Heart left ventricle (tissue), 16 donors: Measurements from ENCODE around the gene ATAD3B. TPM values are rescaled to one million over a fixed set of nuclear protein-coding genes. Genes with fewer than 3 reads are reported as not detected.

Source experiments
- ATAC-seq, 4 donors: fragments of 200-7000 bp; cut with Tn5 transposase; one replicate each; pipeline ENCODE4 v1.9.1; 2020 to 2022; ENCODE audit warnings: moderate library complexity in 4 of 4, mild to moderate bottlenecking in 3 of 4, moderate number of reproducible peaks in 1 of 4
- DNase-seq, 5 donors: peaks; one replicate each; pipeline ENCODE4 v3.0.0-alpha.2; 2020
- H3K27ac ChIP-seq, 12 donors: fragments of 200-600 bp; sonication (generic) in 4 of 12; one replicate each; pipeline versions ENCODE4 v1.5.0 to v1.8.0; 2016 to 2022; ENCODE audit warnings: mild to moderate bottlenecking in 2 of 12
- H3K27me3 ChIP-seq, 9 donors: fragments of 200-600 bp; sonication (generic) in 2 of 9; one replicate each; pipeline versions ENCODE4 v1.5.1 to v1.8.0; 2016 to 2022; ENCODE audit warnings: mild to moderate bottlenecking in 3 of 9
- H3K36me3 ChIP-seq, 9 donors: fragments of 200-600 bp; sonication (generic) in 2 of 9; one replicate each; pipeline versions ENCODE4 v1.5.0 to v1.8.0; 2018 to 2022; ENCODE audit warnings: mild to moderate bottlenecking in 2 of 9
- H3K4me1 ChIP-seq, 12 donors: fragments of 200-600 bp; sonication (generic) in 4 of 12; one replicate each; pipeline versions ENCODE4 v1.5.0 to v1.8.0; 2016 to 2022; ENCODE audit warnings: mild to moderate bottlenecking in 3 of 12
- H3K4me3 ChIP-seq, 12 donors: fragments of 200-600 bp; sonication (generic) in 4 of 12; one replicate each; pipeline versions ENCODE4 v1.5.0 to v1.8.0; 2017 to 2022; ENCODE audit warnings: mild to moderate bottlenecking in 9 of 12, moderate library complexity in 4 of 12
- H3K9me3 ChIP-seq, 12 donors: fragments of 200-600 bp; sonication (generic) in 4 of 12; one replicate each; pipeline versions ENCODE4 v1.5.0 to v1.8.0; 2016 to 2022; ENCODE audit warnings: mild to moderate bottlenecking in 1 of 12
- POLR2A ChIP-seq, 2 donors: fragments of 450-650 bp; IDR thresholded peaks; one replicate each; pipeline ENCODE4 v1.6.1; 2017; ENCODE audit warnings: antibody characterized with exemption in 2 of 2, mild to moderate bottlenecking in 2 of 2, moderate library complexity in 2 of 2
- WGBS, 4 donors: extraction: QIAGEN DNeasy Blood & Tissue Kit in 2 of 4; methylation state at CpG; one replicate each; pipeline versions ENCODE4 v1.1.5 to v1.1.7; 2013 to 2018; 5-methylcytosine and 5-hydroxymethylcytosine counted together
- intact Hi-C, 10 donors: fragments of 100-400 bp; cut with DNase I; formaldehyde crosslinking; loops; one replicate each; pipeline versions ENCODE4 v1.11.1 to v1.14.2; 2022
- polyA plus RNA-seq, 2 donors: library from polyadenylated mRNA; stranded (reverse); fragments of 200-250 nt; gene quantifications; one replicate each; pipeline ENCODE4 v1.2.3, GENCODE V29; 2013
- total RNA-seq, 9 donors: library from RNA; depleted of rRNA in 2 of 9; stranded (reverse); fragments of >200 nt in 2 of 9; fragmentation: NEBNext Ultra II Directional in 3 of 9; extraction: Animal tissue kit (Norgen Biotek cat#: 25700) in 3 of 9; gene quantifications; one replicate each; pipeline versions ENCODE4 v1.1.0 to v1.2.4, GENCODE V29; 2016 to 2023
- TF ChIP-seq, protein P1 (sequence below), 12 donors: fragments of 200-600 bp; sonication (generic) in 4 of 12; IDR thresholded peaks; one replicate each; pipeline versions ENCODE4 v1.5.0 to v1.8.0; 2018 to 2022; ENCODE audit warnings: antibody characterized with exemption in 12 of 12, mild to moderate bottlenecking in 5 of 12
- donor health status: ischemic (EF 13 %, LVEDD 7.1; RV severe dilation, severe dysfunction).
- donor health status: healthy with polysubstance abuse.
- donor health status: DM: no; HTN: yes; CAD: no.
- donor health status: DM: no; HTN: no; CAD: no.
- donor health status: ischemic (EF 25% LVEDD 6.9; RV normal size, moderate dysfunction).
- donor health status: ischemic (EF 25% LVEDD 5.7; RV mildly dilated, moderate dysfunction).
- donor health status: healthy.
- donor health status: DM: yes; HTN: yes; CAD: no.
- donor health status: ischemic (EF 35%, LVEDD 5.7; RV mildly dilated, moderate dysfunction).
- donor health status: nonischemic (EF 11% LVEDD 7.7; RV severe dilation, severe dysfunction).
- donor health status: DM: yes; HTN: yes; CAD: no.
- donor health status: PGD.
- donor health status: ischemic (EF 29% LVEDD 5.4; RV normal size, mild dysfunction).
- donor health status: nonischemic (EF 23%, LVEDD 6.1; RV moderate dilation, normal function).

The ATAD3B gene
- total and polyA plus RNA-seq, 11 donors: 2.2 to 15.6 (median 7.0) TPM

DNA sequence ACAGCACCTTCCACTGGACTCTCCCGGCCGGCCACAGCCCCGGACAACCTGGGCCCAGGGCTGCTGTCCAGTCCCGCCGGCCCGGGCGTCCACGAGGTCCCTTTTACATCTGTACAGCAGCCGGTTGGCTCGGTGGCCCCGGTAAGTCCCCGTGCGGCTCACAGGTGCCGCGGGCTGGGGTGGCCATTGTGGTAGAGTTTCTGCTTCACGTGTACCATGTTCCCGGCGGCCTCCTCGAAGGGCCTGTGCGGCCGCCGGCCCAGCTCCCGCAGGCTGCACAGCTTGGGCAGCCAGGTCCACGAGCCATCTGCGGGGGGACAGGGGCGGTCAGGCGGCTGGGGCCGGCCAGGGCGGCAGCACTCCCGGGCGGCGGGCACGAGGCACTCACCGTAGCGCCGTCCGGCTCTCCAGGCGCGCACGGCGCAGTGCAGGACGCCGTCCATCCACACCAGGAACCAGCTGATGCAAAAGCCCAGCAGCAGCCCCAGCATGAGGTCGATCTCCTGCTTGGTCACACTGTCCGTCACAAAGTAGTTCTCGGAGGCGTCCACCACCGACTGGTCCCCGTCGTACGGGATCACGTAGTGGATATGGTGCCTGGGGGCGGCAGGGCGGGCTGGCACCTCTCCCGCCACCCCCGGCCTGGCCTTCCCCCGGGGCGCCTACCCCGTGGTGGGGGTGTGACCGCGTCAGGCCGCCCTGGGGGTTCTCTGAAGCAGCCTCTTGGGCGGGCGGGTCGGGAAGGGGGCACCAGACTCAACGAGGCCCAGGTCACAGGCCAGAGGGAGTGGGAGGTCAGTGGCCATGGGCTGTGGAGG, 63.8 kb downstream of the ATAD3B start:
- no peaks in the 10 kb centered on the region for H3K27me3 ChIP-seq
- ATAC-seq (no peak), DNase-seq (no peak)
- peaks cover 0 to 12% (median 0%) of the 10 kb centered on the region in 9 donors for H3K36me3 ChIP-seq
- intact Hi-C loops: no loop called here
- H3K27ac ChIP-seq: no peak overlapping the region
- 93 to 95% (median 94%) methylated on average over 47 to 66 of the region's 66 CpGs for WGBS, 4 donors
- H3K9me3 ChIP-seq: peaks cover 0 to 17% (median 5%) of the 10 kb centered on the region in 12 donors
- TF ChIP-seq, protein P1, sequence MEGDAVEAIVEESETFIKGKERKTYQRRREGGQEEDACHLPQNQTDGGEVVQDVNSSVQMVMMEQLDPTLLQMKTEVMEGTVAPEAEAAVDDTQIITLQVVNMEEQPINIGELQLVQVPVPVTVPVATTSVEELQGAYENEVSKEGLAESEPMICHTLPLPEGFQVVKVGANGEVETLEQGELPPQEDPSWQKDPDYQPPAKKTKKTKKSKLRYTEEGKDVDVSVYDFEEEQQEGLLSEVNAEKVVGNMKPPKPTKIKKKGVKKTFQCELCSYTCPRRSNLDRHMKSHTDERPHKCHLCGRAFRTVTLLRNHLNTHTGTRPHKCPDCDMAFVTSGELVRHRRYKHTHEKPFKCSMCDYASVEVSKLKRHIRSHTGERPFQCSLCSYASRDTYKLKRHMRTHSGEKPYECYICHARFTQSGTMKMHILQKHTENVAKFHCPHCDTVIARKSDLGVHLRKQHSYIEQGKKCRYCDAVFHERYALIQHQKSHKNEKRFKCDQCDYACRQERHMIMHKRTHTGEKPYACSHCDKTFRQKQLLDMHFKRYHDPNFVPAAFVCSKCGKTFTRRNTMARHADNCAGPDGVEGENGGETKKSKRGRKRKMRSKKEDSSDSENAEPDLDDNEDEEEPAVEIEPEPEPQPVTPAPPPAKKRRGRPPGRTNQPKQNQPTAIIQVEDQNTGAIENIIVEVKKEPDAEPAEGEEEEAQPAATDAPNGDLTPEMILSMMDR (IDR thresholded peaks at IDR 0.05): no peak
- no peak for TF ChIP-seq POLR2A (IDR thresholded peaks at IDR 0.05)
- no peak overlapping the region for H3K4me3 ChIP-seq
- H3K4me1 ChIP-seq: peaks cover 0 to 21% (median 9%) of the 10 kb centered on the region in 12 donors

GRCh38 chr1:1536019-1536937, 64.7 kb downstream of the ATAD3B start:
- Histone ChIP-seq H3K27me3 (no peaks in the 10 kb centered on the region), H3K36me3 (peaks cover 0 to 14% (median 3%) of the 10 kb centered on the region in 9 donors), H3K4me1 (peaks cover 0 to 29% (median 15%) of the 10 kb centered on the region in 12 donors), H3K9me3 (peaks cover 0 to 13% (median 5%) of the 10 kb centered on the region in 12 donors), H3K27ac (peak overlapping the region in 1 of 12 donors; percentile 24), H3K4me3 (no peak overlapping the region)
- intact Hi-C loops: no loop called here
- ATAC-seq: no peak
- DNase-seq: no peak
- TF ChIP-seq, protein P1 (IDR thresholded peaks at IDR 0.05): no peak
- no peak for TF ChIP-seq POLR2A (IDR thresholded peaks at IDR 0.05)
- WGBS, 4 donors: 77 to 82% (median 80%) methylated on average over 38 to 48 of the region's 48 CpGs

DNA sequence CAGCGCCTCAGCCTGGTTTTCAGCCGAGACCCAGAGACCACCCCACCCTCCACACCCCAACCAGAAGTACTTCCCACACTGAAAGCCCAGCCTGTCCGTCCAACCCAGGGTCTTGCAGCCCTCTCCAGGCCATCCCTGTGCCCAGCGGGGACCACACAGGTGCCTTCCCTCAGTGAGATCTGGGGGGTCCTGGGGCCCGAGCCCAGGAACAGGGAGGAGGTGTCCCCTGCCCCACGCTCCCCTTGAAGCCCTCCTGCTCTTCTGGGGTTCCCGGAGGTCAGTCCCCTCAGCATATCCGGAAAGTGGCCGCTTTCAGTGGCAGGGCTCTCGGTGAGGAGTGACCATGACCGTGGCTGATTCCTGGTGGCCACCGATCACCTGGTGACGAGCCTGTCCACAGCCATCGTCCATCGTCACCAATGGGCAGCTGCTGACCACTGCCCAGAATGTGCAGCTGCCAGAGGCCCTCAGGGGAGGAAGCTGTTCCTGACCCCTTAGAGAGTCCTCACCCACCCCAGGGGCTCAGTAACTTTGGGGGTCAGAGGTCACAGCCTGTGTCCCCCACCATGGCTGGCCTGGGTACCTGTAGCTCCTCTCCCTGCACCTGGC, 65.5 kb downstream of the ATAD3B start:
- DNase-seq (no peak), ATAC-seq (no peak)
- Histone ChIP-seq H3K36me3 (peaks cover 0 to 19% (median 11%) of the 10 kb centered on the region in 9 donors), H3K4me3 (no peak overlapping the region), H3K27me3 (no peaks in the 10 kb centered on the region), H3K4me1 (peaks cover 0 to 32% (median 18%) of the 10 kb centered on the region in 12 donors), H3K27ac (peak overlapping the region in 1 of 12 donors; percentile 24), H3K9me3 (peaks cover 0 to 5% (median under 1%) of the 10 kb centered on the region in 12 donors)
- 89 to 92% (median 91%) methylated on average over 15 of the region's 15 CpGs for WGBS, 4 donors
- intact Hi-C loops: no loop called here
- TF ChIP-seq POLR2A (IDR thresholded peaks at IDR 0.05): no peak
- TF ChIP-seq, protein P1 (IDR thresholded peaks at IDR 0.05): no peak
